ENCODE results near the gene RHAG.

DNA sequence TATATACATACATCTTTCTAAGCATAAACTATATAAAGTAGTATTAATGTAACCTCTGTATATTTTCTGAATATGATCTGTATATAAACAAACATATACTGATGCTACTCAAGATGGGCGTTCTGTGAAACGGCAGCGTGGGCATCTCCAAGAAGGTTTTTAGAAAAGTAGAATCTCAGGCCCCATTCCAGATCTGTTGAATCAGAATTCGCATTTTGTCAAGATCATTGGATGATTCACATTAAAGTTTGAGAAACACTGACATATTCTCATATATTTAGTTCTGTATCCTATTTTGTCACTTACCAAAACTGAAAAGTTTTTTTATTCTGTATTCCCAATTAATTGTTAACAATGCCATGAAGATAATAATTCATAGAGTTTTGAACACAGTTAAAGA, 80.7 kb downstream of the RHAG start:
- TF ChIP-seq, protein P1, sequence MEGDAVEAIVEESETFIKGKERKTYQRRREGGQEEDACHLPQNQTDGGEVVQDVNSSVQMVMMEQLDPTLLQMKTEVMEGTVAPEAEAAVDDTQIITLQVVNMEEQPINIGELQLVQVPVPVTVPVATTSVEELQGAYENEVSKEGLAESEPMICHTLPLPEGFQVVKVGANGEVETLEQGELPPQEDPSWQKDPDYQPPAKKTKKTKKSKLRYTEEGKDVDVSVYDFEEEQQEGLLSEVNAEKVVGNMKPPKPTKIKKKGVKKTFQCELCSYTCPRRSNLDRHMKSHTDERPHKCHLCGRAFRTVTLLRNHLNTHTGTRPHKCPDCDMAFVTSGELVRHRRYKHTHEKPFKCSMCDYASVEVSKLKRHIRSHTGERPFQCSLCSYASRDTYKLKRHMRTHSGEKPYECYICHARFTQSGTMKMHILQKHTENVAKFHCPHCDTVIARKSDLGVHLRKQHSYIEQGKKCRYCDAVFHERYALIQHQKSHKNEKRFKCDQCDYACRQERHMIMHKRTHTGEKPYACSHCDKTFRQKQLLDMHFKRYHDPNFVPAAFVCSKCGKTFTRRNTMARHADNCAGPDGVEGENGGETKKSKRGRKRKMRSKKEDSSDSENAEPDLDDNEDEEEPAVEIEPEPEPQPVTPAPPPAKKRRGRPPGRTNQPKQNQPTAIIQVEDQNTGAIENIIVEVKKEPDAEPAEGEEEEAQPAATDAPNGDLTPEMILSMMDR (IDR thresholded peaks at IDR 0.05; ENCODE audit: insufficient read depth, low read depth, low read length): no peak
- TF ChIP-seq EZH2 (IDR thresholded peaks at IDR 0.05; ENCODE audit: insufficient read depth, low read length): no peak
